ENCODE measurements around the gene TBX1. TPM values are rescaled to one million over a fixed set of nuclear protein-coding genes. Genes with fewer than 3 reads are reported as not detected.

TBX1 gene
- total and polyA plus RNA-seq, 2 of the 13 experiments (the other 11 are each of a cell fraction or from before 2014, with no cell fraction given): not detected

DNA sequence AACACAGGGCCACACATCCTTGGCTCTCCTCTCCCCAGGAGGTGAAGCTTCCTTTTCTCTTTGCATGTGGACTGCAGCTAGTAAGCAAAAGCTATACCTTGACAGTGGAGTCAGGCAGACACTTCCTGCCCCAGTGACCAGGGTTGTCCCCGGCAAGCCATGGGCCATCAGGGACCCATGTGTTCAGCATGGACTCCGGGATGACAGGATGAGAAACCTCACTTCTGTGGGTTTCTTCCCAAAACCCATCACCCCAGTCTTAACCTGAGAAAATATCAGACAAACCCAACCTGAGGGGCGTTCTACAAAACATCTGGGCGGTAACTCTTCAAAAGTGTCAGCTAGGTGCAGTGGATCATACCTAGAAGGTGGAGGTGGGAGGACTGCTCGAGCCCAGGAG, 53.9 kb downstream of the TBX1 start (continued):
- TF ChIP-seq, protein P1, sequence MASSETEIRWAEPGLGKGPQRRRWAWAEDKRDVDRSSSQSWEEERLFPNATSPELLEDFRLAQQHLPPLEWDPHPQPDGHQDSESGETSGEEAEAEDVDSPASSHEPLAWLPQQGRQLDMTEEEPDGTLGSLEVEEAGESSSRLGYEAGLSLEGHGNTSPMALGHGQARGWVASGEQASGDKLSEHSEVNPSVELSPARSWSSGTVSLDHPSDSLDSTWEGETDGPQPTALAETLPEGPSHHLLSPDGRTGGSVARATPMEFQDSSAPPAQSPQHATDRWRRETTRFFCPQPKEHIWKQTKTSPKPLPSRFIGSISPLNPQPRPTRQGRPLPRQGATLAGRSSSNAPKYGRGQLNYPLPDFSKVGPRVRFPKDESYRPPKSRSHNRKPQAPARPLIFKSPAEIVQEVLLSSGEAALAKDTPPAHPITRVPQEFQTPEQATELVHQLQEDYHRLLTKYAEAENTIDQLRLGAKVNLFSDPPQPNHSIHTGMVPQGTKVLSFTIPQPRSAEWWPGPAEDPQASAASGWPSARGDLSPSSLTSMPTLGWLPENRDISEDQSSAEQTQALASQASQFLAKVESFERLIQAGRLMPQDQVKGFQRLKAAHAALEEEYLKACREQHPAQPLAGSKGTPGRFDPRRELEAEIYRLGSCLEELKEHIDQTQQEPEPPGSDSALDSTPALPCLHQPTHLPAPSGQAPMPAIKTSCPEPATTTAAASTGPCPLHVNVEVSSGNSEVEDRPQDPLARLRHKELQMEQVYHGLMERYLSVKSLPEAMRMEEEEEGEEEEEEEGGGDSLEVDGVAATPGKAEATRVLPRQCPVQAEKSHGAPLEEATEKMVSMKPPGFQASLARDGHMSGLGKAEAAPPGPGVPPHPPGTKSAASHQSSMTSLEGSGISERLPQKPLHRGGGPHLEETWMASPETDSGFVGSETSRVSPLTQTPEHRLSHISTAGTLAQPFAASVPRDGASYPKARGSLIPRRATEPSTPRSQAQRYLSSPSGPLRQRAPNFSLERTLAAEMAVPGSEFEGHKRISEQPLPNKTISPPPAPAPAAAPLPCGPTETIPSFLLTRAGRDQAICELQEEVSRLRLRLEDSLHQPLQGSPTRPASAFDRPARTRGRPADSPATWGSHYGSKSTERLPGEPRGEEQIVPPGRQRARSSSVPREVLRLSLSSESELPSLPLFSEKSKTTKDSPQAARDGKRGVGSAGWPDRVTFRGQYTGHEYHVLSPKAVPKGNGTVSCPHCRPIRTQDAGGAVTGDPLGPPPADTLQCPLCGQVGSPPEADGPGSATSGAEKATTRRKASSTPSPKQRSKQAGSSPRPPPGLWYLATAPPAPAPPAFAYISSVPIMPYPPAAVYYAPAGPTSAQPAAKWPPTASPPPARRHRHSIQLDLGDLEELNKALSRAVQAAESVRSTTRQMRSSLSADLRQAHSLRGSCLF (CRISPR knock-in tag; IDR thresholded peaks at IDR 0.05; ENCODE audit: borderline replicate concordance): no peak
- no peak for TF ChIP-seq CREB1 (IDR thresholded peaks at IDR 0.05)
- no peak for TF ChIP-seq CREB1 (CRISPR knock-in tag; IDR thresholded peaks at IDR 0.05)
- TF ChIP-seq NCOR1 (IDR thresholded peaks at IDR 0.05; ENCODE audit: borderline replicate concordance, low read length): no peak
- no peak for TF ChIP-seq RFX1 (IDR thresholded peaks at IDR 0.05)
- TF ChIP-seq TSC22D2 (CRISPR knock-in tag; IDR thresholded peaks at IDR 0.05; ENCODE audit: borderline replicate concordance): no peak
- TF ChIP-seq, protein P2, sequence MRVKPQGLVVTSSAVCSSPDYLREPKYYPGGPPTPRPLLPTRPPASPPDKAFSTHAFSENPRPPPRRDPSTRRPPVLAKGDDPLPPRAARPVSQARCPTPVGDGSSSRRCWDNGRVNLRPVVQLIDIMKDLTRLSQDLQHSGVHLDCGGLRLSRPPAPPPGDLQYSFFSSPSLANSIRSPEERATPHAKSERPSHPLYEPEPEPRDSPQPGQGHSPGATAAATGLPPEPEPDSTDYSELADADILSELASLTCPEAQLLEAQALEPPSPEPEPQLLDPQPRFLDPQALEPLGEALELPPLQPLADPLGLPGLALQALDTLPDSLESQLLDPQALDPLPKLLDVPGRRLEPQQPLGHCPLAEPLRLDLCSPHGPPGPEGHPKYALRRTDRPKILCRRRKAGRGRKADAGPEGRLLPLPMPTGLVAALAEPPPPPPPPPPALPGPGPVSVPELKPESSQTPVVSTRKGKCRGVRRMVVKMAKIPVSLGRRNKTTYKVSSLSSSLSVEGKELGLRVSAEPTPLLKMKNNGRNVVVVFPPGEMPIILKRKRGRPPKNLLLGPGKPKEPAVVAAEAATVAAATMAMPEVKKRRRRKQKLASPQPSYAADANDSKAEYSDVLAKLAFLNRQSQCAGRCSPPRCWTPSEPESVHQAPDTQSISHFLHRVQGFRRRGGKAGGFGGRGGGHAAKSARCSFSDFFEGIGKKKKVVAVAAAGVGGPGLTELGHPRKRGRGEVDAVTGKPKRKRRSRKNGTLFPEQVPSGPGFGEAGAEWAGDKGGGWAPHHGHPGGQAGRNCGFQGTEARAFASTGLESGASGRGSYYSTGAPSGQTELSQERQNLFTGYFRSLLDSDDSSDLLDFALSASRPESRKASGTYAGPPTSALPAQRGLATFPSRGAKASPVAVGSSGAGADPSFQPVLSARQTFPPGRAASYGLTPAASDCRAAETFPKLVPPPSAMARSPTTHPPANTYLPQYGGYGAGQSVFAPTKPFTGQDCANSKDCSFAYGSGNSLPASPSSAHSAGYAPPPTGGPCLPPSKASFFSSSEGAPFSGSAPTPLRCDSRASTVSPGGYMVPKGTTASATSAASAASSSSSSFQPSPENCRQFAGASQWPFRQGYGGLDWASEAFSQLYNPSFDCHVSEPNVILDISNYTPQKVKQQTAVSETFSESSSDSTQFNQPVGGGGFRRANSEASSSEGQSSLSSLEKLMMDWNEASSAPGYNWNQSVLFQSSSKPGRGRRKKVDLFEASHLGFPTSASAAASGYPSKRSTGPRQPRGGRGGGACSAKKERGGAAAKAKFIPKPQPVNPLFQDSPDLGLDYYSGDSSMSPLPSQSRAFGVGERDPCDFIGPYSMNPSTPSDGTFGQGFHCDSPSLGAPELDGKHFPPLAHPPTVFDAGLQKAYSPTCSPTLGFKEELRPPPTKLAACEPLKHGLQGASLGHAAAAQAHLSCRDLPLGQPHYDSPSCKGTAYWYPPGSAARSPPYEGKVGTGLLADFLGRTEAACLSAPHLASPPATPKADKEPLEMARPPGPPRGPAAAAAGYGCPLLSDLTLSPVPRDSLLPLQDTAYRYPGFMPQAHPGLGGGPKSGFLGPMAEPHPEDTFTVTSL (CRISPR knock-in tag; IDR thresholded peaks at IDR 0.05; ENCODE audit: borderline replicate concordance): no peak
- TF ChIP-seq PHB2 (IDR thresholded peaks at IDR 0.05; ENCODE audit: partially characterized antibody): no peak
